Adrenal gland (tissue), 12 donors: ENCODE measurements around the gene PRSS33. TPM values are rescaled to one million over a fixed set of nuclear protein-coding genes. Genes with fewer than 3 reads are reported as not detected.

Experiments
- DNase-seq, 7 donors: peaks; one replicate each; pipeline ENCODE4 v3.0.0-alpha.2; 2019 to 2020
- H3K27ac ChIP-seq, 5 donors: fragments of 200-600 bp; sonication (generic) in 4 of 5; 1 replicate in 3 of 5; 2 replicates in 2 of 5; pipeline versions ENCODE4 v1.5.1 to v1.8.0; 2016 to 2020; ENCODE audit warnings: mild to moderate bottlenecking in 1 of 5
- H3K27me3 ChIP-seq: fragments of 200-600 bp; 2 replicates; pipeline ENCODE4 v1.8.0; 2021
- H3K36me3 ChIP-seq, 2 donors: fragments of 200-600 bp; replicated peaks in 1 of 2; 1 replicate in 1 of 2; 2 replicates in 1 of 2; pipeline versions ENCODE4 v1.5.1 to v1.8.0; 2018 to 2022
- H3K4me1 ChIP-seq, 2 donors: fragments of 200-600 bp; replicated peaks in 1 of 2; 1 replicate in 1 of 2; 2 replicates in 1 of 2; pipeline versions ENCODE4 v1.5.1 to v1.8.0; 2018 to 2021
- H3K4me3 ChIP-seq, 4 donors: fragments of 200-600 bp; sonication (generic) in 3 of 4; one replicate each; pipeline ENCODE4 v1.5.1; 2016 to 2018
- H3K9me3 ChIP-seq, 3 donors: fragments of 200-600 bp; sonication (generic) in 1 of 3; replicated peaks in 1 of 3; 1 replicate in 2 of 3; 2 replicates in 1 of 3; pipeline versions ENCODE4 v1.5.1 to v1.8.0; 2016 to 2021
- CTCF ChIP-seq, 6 experiments: fragments of 450-650 bp in 4 of 6; fragments of 200-600 bp in 2 of 6; sonication (generic) in 1 of 6; IDR thresholded peaks; 1 replicate in 5 of 6; 2 replicates in 1 of 6; pipeline versions ENCODE4 v1.5.1 to v1.8.0; 2016 to 2021; ENCODE audit warnings: antibody characterized with exemption in 6 of 6, mild to moderate bottlenecking in 2 of 6, moderate library complexity in 1 of 6
- POLR2A ChIP-seq, 2 donors: fragments of 450-650 bp; IDR thresholded peaks; one replicate each; pipeline ENCODE4 v1.6.1; 2017; ENCODE audit warnings: antibody characterized with exemption in 2 of 2, mild to moderate bottlenecking in 2 of 2, moderate library complexity in 1 of 2
- WGBS, 4 donors: extraction: QIAGEN DNeasy Blood & Tissue Kit in 2 of 4; methylation state at CpG; one replicate each; pipeline versions ENCODE4 v1.1.5 to v1.1.7; 2013 to 2017; 5-methylcytosine and 5-hydroxymethylcytosine counted together
- intact Hi-C, 2 donors: fragments of 100-400 bp; cut with DNase I; formaldehyde crosslinking; loops; one replicate each; pipeline versions ENCODE4 v1.14.1 to v1.15.0; 2022 to 2023
- polyA plus RNA-seq, 3 donors: library from polyadenylated mRNA; stranded (reverse); fragments of 200-250 nt in 2 of 3; fragments of 350-450 nt in 1 of 3; fragmentation: Illumina TruSeq in 1 of 3; extraction: RNeasy Lipid Tissue Mini Kit (QIAGEN cat#74804) in 1 of 3; gene quantifications; one replicate each; pipeline ENCODE4 v1.2.3, GENCODE V29; 2013 to 2014
- total RNA-seq, 9 donors: library from RNA; depleted of rRNA in 4 of 9; stranded (reverse); fragments of >200 nt in 4 of 9; fragments of 120-200 nt in 1 of 9; fragmentation: NEBNext Ultra II Directional in 1 of 9; extraction: Animal tissue kit (Norgen Biotek cat#: 25700) in 1 of 9; gene quantifications; one replicate each; pipeline versions ENCODE4 v1.1.0 to v1.2.4, GENCODE V29; 2013 to 2023
- donor health status: healthy with polysubstance abuse.
- donor health status: Bipolar disorder and iron deficiency.
- donor health status: DM: yes; HTN: yes; CAD: no.
- donor health status: DM: no; HTN: no; CAD: no.
- donor health status: DM: no; HTN: no; CAD: no.
- donor health status: DM: yes; HTN: yes; CAD: no.

The PRSS33 gene
- total and polyA plus RNA-seq, 12 donors = not detected

- peak overlapping the region in 1 of 5 donors; percentile 59 for H3K27ac ChIP-seq
Measured at GRCh38 chr16:2773188-2773968, 14.0 kb downstream of the PRSS33 start.

GRCh38 chr16:2771496-2772402 is 15.6 kb downstream of the PRSS33 start:
- TF ChIP-seq POLR2A (IDR thresholded peaks at IDR 0.05) (no peak), CTCF (IDR thresholded peaks at IDR 0.05) (no peak)
- DNase-seq = no peak
- Histone ChIP-seq H3K27me3 (no peaks in the 10 kb centered on the region), H3K4me3 (no peak overlapping the region), H3K9me3 (no peaks in the 10 kb centered on the region), H3K36me3 (peaks cover 0 to 80% of the 10 kb centered on the region in 2 donors), H3K4me1 (peaks cover 24 to 35% of the 10 kb centered on the region in 2 donors), H3K27ac (peak overlapping the region in 1 of 5 donors; percentile 85)
- WGBS, 4 donors = 76 to 79% (median 77%) methylated on average over 9 to 18 of the region's 18 CpGs
- intact Hi-C loops = no loop called here

More at GRCh38 chr16:2773188-2773968, 14.0 kb downstream of the PRSS33 start:
- Histone ChIP-seq H3K4me3 (no peak overlapping the region), H3K27me3 (no peaks in the 10 kb centered on the region), H3K4me1 (peaks cover 14 to 25% of the 10 kb centered on the region in 2 donors), H3K9me3 (no peaks in the 10 kb centered on the region), H3K36me3 (peaks cover 0 to 63% of the 10 kb centered on the region in 2 donors)
- TF ChIP-seq POLR2A (IDR thresholded peaks at IDR 0.05) (no peak), CTCF (IDR thresholded peaks at IDR 0.05) (no peak)
- intact Hi-C loops = no loop called here
- 68 to 78% (median 73%) methylated on average over 12 of the region's 12 CpGs for WGBS, 4 donors
- no peak for DNase-seq

DNA sequence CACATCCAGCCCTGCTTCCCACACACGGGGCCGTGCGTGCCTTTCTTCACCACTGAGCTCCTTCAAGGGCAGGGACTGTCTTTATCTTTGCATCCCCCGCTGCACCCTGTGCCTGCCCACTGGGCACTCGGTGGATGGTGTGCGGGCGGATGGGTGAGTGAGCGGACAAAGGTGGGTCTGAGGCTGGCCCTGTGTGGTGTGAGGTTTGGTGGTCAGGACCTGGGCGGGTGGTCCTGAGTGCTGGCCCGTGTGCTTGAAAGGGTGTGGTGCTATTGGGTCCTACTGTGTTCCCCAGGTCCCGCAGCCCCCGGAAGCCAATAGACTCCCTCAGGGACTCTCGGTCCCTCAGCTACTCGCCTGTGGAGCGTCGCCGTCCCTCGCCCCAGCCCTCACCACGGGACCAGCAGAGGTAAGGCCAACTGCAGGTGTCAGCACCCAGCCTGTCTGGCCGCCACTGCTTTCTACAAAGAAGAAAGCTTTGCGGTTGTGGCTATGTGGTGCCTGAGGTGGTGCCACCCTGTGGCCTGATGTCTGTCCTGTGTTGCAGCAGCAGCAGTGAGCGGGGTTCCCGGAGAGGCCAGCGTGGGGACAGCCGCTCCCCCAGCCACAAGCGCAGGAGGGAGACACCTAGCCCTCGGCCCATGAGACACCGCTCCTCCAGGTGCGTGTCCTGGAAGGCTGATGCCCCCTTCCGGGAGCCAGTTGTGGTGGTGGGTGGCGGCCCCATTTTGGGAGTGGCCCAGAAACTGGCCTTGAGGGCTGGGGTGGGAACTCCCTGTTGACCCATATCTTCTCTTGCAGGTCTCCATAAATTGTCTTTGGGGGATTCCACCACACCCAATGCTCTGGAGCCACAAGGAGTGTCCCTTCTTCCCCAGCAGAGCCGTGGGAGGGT is 17.1 kb downstream of the PRSS33 start:
- 73 to 78% (median 77%) methylated on average over 24 to 32 of the region's 32 CpGs for WGBS, 4 donors
- DNase-seq = no peak
- TF ChIP-seq POLR2A (IDR thresholded peaks at IDR 0.05) (no peak), CTCF (IDR thresholded peaks at IDR 0.05) (no peak)
- Histone ChIP-seq H3K27ac (peak overlapping the region in 3 of 5 donors; percentile 2 to 85 (median 22)), H3K4me3 (no peak overlapping the region), H3K27me3 (no peaks in the 10 kb centered on the region), H3K4me1 (peaks cover 16 to 23% of the 10 kb centered on the region in 2 donors), H3K36me3 (peaks cover 0 to 94% of the 10 kb centered on the region in 2 donors), H3K9me3 (no peaks in the 10 kb centered on the region)
- intact Hi-C loops = no loop called here
